Non-pigmented ciliary epithelial cell (primary cell): Measurements from ENCODE around the gene ADGRG3.
A peak's percentile ranks its signal among the peaks of the same experiment; 100 is the strongest.
"Not testable (repeated sequence)": the region's sequence is repeated elsewhere in the genome, so short reads cannot be mapped to it uniquely, and the experiment has no call there.

Source experiments
- DNase-seq: peaks from one replicate; pipeline ENCODE4 v3.0.0-alpha.2; 2010; ENCODE audit warnings: low read depth

ADGRG3 gene

DNA sequence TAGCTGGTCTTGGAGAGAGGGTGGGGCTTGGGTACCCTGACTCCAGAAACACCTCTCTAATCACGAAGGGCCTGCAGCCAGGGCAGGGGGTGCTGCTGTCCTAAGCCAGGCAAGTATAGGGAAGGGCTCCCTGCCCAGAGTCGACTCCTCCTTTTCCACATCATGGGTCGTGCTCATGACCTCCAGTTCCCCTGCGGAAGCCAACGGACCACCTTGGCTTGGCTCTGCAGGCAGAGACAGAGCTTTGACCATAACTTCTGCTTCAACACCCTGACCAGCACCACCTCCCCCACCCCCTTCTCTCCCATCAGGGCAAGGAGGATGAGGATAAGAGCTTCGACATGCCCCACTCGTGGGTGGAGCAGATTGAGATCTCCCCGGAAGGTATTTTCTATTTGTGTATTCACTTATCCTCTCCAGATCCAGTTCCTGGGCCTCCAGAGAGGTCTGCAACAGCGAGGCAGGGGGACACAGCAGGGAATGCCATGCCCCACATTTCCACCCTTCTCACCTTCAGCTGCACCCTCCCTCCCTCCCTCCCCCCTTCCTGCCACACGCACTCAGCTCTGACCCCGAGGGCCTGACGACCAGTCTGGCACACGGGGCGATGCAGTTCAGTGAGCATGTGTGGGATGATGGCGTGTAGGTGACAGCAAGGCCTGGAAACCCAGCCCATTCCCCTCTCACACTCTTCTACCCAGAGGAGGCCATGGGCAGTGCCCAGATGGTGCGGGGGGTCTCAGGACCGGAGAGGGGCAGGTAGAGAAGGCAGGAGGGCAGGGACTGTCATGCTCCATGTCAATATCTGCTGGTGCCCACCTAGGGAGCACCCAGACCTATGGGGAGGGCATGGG is 53.5 kb downstream of the ADGRG3 start:
- no peak for DNase-seq

DNA sequence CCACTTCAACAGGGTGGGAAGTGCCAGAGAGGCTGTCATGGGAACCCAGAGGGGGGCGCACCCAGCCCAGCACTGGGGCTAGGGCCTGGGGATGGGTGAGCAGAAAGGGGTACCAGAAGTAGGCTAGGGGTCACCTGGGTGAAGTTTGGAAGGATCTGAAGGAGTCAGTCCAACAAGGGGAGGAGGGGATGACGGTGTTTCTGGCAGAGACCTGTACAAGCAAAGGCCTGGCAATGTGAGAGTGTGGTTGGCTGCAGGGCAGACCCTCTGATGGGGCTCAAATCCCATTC is 54.0 kb downstream of the ADGRG3 start:
- DNase-seq = no peak

DNA sequence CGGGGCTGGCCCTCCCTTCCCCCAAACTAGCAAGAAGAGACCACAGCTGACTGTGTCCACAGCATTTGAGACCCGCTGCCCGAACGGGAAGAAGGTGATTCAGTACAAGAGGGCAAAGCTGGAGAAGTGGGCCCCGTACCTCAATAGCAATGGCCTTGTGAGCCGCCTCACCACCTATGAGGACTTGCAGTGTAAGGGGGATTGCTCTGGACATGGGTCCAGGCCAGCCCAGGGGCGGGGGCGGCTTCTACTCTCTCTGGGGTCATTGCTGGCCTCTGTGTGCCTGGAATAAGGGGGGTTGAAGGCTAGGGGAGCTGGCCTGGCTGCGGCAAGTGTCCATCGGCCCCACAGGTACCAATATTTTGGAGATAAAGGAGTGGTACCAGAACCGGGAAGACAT is 54.5 kb downstream of the ADGRG3 start:
- DNase-seq = no peak

DNA sequence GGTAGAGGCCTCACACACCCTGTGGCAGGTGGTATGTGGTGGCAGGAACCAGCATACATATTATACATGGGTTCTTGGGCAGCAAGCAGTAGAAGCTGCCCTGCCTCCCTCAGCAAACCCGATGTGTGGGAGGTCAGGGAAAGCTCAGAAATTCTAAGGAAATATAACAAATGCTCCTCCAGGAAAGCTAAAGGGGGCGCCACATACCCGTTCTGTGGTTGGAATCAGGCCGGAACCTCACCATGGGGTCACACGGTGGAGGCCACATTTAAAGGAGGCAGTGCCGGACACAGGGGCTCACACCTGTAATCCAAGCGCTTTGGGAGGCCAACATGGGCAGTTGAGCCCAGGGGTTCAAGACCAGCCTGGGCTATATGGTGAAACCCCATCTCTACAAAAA is 55.1 kb downstream of the ADGRG3 start:
- no peak for DNase-seq

DNA sequence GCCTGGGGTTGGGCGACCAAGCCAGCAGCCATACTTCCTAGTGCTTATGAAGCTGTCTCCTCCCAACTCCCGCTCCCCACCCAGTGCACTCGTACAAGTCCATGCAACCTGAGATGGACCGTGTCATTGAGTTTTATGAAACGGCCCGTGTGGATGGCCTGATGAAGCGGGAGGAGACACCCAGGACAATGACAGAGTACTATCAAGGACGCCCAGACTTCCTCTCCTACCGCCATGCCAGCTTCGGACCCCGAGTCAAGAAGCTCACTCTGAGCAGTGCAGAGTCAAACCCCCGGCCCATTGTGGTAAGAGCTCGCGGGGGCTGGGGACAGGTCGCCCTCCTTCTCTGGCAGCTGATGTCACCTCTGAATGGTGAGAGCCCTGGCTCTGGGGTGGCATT is 56.4 kb downstream of the ADGRG3 start:
- no peak for DNase-seq

DNA sequence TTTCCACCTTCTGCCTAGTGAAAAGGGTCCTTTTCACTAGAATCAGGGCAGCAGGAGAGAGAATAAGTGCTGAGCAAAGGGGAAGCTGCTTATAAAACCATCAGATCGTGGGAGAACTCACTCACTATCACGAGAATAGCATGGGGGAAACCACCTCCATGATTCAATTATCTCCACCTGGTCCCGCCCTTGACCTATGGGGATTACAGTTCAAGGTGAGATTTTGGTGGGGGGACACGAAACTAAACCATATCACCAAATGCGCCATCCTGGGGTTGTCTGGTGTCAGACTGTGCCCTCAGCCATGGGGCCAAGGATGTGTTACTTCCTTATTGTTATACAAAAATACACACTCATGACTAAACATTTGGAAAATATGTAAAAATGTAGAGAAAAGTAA is 57.0 kb downstream of the ADGRG3 start:
- no peak for DNase-seq

DNA sequence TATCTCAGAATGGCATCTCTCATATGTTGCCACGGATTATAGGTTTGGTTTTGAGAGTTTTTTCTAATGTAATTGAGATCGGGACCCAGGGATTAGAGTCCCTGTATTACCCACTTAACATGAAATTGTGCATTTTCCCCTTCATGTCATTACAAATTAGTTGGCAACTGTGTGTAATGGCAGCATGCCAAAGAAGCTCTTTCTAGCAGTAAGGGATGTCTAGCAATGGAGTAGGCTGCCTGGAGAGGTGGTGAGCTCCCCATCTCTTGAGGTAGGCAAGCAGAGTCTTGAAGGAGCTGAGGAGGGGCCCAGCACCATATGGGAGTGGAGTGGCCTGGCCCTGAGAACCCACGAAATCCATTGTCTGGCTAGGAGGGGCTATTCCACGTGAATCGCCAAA is 57.4 kb downstream of the ADGRG3 start:
- no peak for DNase-seq

DNA sequence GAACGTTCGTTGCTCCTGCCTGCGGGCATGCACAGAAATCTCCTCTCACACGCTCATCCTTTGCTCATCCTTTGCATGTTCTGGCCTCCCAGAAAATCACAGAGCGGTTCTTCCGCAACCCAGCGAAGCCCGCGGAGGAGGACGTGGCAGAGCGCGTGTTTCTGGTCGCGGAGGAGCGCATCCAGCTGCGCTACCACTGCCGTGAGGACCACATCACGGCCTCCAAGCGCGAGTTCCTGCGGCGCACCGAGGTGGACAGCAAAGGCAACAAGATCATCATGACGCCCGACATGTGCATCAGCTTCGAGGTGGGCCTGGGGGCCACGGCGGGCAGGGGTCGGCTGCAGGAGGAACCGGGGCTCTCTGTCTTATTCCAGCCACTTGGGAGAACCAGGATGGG is 57.9 kb downstream of the ADGRG3 start:
- DNase-seq = no peak

DNA sequence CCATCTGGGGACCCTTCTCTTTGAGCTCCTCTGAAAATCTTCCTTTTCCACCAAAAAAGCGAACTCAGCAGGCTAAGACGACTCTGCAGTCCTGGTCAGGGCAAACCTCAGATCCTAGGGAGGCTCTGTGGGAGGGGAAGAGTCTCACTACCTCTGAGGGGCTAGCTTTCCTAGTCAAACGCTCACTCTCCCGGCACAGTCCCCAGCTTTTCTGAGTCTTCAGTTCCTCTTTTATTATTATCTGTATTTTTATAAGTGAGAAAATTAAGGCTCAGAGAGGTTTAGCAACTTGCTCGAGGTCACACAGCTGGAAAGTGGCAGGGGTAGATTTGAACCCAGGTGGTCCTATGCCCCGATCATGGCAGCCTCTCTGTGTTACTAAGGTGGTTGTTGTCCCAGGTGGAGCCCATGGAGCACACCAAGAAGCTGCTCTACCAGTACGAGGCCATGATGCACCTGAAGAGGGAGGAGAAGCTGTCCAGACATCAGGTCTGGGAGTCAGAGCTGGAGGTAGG is 58.4 kb downstream of the ADGRG3 start:
- no peak for DNase-seq

DNA sequence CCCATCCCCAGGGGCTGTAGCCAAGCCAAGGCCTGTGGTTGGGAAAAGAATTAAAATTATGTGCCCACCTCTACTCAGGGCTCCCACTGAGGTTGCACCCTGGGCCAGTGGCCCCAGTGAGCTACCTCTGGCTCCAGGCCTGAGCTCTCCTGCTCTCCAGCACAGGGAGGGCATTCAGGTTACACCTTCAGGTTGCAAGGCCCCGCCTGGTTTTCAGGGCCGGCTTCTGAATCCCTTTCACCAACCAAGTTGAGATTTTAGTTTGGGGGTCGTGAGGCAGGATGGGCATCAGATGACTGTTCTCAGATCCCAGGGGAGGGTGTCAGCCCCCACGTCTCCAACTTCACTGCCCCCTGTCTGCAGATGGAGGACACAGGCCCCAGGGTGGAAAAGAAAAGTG is 59.5 kb downstream of the ADGRG3 start:
- DNase-seq = no peak

DNA sequence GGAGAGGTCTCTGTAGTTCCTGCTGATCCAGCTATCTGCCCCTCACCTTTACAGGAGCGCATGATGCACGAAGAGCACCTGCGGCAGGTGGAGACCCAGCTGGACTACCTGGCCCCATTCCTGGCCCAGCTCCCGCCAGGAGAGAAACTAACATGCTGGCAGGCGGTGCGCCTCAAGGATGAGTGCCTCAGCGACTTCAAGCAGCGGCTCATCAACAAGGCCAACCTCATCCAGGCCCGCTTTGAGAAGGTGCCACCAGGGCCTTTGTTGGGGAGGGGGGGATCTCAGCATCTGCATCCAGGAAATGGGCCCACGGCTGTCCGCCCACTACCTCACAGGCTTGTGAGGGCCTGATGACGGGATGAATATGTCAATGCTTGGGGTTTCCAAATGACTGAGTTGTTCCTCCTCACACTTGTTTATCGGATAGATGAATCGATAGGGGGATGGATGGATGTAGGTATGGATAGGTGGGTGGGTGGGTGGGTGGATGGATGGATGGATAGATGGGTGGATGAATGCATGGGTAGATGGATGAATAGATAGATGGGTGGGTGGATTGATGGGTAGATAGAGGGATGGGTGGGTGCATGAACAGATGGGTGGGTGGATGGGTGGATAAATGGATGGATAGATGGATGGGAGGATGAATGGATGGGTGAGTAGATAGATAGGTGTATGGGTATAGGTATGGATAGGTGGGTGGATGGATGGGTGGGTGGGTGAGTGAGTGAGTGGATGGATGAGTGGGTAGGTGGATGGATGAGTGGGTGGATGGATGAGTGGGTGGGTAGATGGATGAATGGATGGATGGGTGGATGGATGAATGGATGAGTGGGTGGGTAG is 60.5 kb downstream of the ADGRG3 start:
- no peak for DNase-seq

DNA sequence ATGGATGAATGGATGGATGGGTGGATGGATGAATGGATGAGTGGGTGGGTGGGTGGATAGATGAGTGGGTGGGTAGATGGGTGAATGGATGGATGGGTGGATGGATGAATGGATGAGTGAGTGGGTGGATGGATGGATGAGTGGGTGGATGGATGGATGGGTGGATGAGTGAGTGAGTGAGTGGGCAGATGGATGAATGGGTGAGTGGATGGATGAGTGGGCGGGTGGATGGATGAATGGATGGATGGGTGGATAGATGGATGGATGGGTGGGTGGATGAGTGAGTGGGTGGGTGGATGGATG is 61.0 kb downstream of the ADGRG3 start:
- no peak for DNase-seq

DNA sequence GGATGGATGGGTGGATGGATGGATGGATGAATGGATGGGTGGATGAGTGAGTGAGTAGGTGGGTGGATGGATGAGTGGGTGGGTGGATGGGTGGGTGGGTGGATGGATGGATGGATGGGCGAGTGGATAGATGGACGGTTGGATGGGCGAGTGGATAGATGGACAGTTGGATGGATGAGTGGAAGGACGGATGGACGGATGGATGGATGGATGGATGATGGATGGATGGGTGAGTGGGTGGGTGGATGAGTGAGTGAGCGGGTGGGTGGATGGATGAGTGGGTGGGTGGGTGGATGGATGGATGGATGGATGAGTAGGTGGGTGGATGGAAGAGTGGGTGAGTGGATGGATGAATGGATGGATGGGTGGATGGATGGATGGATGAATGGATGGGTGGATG is 61.7 kb downstream of the ADGRG3 start:
- DNase-seq = not testable (repeated sequence)

DNA sequence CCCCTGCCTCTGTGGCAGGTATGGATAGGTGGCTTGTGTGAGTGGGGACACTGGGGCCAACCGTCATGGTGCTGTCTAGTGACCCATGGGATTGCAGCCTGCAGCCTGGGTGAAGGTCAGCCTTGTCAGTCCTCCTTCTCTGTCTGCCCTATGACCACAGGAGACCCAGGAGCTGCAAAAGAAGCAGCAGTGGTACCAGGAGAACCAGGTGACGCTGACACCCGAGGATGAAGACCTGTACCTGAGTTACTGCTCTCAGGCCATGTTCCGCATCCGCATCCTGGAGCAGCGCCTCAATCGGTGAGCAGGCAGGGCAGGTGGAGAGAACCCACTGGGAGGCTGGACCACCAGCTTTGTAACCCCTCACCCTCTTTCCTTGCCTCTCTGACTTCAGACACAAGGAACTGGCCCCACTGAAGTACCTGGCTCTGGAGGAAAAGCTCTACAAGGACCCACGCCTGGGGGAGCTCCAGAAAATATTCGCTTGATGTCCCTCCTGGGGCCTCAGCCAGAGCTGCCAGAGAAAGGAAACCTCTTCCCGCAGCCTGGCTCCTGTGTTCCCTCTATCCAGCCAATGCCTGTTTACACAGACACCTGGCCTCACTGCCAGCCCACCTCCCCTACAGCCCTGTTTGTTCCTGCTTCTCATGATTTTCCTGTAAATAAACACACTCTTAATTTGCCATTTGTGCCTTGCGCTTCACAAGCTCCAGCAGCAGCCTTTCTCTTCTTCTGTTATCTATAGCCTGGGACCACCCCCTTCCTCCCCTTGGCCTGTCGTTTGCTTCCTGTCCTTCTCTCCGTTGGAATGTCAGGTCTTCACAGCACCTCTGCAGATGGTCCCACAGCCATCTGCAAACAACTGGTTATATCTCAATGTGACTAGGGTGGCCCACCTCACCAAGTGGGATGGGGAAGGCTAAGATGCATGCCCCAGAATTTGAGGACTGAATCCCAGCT is 62.9 kb downstream of the ADGRG3 start:
- DNase-seq = no peak

DNA sequence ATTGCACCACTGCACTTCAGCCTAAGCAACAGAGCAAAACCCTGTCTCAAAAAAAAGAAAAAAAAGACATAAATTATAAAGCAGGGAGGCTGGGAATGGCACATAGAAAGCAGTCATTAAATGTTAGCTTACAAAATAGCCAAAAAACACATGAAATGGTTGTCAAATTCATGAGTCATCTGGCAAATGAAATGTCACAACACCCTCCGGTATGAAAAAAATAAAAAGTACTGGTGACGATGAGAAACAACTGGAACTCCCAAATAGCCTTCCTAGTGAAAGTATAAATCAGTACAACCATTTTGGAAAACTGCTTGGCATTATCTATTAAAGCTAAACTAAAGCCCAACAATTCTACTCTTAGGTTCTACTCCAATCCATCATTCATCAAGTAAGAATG is 63.9 kb downstream of the ADGRG3 start:
- no peak for DNase-seq

DNA sequence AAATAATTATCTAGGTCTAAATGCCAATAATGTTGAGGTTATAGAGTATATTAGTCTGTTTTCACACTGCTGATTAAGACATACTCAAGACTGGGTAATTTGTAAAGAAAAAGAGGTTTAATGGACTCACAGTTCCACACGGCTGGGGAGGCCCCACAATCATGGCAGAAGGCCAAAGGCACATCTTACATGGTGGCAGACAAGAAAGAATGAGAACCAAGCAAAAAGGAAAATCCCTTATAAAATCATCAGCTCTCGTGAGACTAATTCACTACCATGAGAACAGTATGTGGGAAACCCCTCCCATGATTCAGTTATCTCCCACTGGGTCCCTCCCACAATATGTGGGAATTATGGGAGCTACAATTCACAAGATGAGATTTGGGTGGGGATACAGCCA is 64.6 kb downstream of the ADGRG3 start:
- no peak for DNase-seq

DNA sequence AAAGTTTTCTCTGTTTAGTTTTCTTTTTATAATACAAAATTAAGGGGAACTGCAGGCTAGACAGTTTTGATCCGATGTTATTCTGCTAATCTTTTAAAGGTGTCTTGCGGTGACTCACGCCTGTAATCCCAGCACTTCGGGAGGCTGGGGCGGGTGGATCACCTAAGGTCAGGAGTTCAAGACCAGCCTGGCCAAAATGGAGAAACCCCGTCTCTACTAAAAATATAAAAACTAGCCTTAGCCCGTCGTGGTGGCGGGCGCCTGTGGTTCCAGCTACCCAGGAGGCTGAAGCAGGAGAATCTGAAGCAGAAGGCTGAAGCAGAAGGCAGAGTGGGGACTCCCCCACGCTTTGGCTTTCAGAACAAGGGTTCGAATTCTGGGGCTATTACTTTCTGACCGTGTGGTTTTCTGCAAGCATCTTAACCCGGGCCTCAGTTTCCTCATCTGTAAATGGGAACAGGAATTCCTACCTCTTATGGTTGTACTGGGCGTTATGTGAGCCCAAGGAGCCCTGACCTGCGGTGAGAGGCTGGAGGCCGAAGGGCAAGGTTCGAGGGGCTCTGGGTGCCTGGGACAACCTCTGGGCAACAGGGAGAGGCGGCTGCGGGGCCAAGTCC is 66.3 kb downstream of the ADGRG3 start:
- DNase-seq = no peak

DNA sequence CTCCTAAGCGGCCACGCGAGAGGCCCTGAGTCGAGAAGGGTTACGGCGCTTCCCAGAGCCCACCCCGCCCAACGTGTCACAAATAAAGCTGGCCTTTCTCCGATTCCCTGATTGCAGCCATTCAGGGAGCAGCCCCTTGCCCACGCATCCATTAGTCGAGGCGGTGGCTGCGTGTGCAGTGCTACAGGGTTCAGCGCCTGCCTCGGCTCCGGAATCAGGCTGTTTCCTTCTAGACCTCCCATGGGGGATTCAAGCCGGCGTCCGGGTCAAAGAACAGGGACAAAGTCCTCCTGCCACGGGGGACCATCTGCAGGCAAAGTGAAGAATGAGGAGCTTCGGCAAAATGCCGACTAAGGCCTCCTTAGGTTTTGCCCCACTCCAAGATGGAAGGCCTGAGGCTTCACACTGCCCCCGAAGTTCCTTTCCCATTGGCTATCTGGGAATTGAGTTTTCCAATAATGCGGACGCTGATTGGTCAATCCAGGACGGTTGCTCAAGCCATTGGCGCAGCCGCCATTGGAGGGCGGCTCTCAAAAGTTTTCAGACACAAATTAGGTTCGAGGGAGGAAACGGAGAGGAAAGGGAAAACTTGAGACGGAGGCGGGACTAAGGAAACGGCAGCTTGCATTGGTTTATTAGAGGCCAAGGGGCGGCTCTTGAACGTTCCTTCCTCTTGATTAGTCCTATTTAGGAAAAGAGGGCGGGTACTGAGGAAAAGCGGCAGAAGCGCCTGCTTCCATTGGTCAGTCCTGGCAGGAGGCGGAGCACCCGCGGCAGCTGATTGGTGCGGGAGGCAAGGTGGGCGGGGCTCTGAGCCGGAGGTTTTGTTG is 67.0 kb downstream of the ADGRG3 start:
- peak; percentile 100 for DNase-seq

DNA sequence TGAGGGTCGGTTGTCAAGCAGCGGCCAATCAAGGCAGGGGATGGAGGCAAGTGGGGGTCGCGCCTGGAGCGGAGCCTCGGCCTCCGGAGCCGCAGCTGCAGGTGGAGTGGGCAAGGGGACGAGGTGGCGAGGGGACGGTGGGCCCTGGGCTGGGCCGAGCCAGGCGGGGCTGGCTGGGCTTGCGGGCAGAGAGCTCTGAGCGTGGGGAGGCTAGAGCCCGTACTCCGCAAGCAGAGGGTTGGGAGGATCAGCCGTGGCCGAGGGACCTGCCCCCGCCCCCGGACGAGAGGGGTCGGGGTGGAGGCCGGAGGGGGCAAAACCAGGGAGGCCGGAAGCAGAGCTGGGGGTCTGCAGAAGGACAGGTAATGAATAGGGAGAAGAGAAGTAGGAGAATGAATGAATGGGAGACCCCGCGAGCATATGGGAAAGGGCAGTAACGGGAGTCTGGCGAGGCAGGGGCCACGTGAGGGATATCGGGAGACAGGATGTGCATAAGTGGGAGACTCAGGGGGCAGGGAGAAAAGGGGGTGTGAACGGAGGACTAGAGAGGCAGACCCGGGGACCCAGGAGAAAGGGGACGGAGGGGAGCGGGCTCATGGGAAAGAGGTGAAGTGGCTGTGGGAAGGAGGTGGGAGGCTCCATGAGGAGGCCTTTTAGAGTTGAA is 67.8 kb downstream of the ADGRG3 start, which contains the start of gene KATNB1:
Gene KATNB1, plus strand, starts transcription at position 16 of the 664 bp plus-strand sequence. CDS start 1,474 bp downstream, outside the sequence.
- no peak for DNase-seq
